Choroid plexus epithelial cell (primary cell): Measurements from ENCODE around the gene MAP3K14.

ENCODE experiments used
- DNase-seq: peaks from one replicate; pipeline ENCODE4 v3.0.0-alpha.2; 2010; ENCODE audit warnings: low read depth
- H3K4me3 ChIP-seq: 2 replicates; pipeline ENCODE4 v1.5.1; 2011; ENCODE audit warnings: low read depth, mild to moderate bottlenecking, control low read depth, low read length, moderate library complexity
- CTCF ChIP-seq: conservative IDR thresholded peaks from 2 replicates; pipeline ENCODE4 v1.5.1; 2011; ENCODE audit warnings: low read depth, mild to moderate bottlenecking, control low read depth, inconsistent platforms, low read length, moderate library complexity

MAP3K14 gene

DNA sequence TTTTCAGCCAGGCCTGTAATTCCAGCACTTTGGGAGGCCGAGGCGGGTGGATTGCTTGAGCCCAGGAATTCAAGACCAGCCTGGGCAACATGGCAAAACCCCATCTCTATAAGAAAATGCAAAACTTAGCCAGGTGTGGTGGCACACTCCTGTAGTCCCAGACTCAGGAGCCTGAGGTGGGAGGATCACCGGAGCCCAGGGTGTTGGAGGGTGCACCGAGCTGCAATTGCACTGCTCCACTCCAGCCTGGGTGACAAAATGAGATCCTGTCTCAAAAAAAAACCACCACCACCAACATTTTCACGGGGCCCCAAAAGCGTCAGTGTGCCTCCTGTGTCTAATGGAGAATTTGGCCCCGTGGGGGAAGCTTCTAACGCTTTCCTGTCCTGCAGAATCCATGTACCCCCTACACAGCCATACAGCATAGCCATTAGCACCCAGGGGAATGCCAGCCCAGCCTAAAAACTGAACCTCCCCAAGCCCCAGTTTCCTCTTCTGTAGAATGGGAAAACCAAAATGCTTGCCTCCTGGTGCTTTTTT is 22.2 kb upstream of the MAP3K14 start:
- TF ChIP-seq CTCF: no peak

DNA sequence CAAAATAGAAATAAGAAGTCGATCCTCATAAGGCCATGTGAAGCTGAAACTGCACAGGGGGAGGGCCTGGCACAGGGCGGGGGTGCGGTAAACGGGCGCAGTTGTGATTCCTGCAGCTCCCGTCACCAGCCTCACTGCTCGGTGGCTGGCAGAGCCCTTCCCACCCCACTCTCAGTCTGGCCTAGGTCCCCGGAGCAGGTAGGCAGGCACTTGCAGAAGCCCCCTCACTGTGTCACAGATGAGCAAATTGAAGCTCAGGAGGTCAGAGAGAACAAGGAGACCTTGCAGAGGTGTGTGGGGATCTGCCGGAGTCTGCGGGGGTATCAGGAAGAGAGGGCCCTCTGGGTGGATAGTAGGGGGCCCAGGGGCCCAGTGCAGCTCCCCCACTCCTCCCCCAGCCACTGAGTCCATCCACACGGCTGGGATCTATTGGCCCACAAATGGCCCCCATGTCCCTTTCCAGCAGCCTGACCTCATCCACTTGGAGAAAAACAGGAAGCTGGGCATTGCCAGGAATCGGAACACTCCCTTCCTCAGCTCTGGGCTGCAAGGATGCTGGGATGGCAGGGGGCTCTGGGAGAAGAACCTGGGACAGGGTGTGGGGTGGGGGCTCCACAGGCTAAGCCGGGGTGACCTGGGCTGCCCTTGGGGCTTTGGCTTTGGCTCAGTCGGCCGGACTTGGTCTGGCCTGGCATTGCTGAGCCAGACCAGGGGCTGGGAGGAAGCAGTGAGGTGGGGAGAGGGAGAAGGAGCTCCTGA is 21.4 kb upstream of the MAP3K14 start:
- no peak for DNase-seq
- no peak for TF ChIP-seq CTCF
- no peak overlapping the region for H3K4me3 ChIP-seq

More for the DNA sequence above, 22.2 kb upstream of the MAP3K14 start:
- DNase-seq: no peak
- H3K4me3 ChIP-seq: no peak overlapping the region

DNA sequence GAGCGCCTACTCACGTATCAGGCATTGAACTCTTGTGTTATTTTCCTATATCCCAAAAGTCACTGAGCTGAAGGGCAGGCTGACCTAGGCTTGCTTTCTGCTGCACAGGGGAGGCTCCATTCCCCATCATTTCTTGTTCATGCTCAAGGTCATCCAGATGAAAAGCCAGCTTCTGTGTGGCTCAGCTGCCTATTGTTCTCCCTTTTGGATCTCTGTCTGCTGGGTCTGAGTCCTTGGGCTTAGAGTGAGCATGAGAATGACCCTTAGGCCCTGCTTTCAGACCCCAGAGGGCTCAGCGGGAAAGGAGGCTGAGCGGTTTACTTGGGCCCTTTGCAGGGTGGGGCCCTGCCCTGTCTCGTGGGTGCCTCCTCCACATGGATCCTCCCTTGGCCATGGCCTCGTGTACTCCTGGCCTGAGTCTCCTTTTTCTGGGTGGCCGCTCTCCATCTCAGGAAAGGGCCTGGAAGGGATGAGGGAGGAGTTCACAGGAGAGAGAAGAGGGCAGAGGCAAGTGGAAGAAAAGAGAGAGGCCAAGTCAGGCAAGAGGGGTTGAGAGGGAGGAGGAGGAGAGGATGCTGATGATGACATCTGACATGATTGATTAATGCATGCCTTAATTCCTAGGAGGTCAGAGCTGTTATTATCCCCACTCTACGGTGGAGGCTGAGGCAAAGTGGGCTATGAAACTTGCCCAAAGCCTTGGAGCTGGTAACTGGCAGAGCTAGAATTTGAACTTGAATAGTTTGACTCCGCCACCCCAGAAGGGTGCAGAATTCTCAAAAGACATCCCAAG is 19.8 kb upstream of the MAP3K14 start:
- H3K4me3 ChIP-seq: no peak overlapping the region
- DNase-seq: no peak
- TF ChIP-seq CTCF: no peak

DNA sequence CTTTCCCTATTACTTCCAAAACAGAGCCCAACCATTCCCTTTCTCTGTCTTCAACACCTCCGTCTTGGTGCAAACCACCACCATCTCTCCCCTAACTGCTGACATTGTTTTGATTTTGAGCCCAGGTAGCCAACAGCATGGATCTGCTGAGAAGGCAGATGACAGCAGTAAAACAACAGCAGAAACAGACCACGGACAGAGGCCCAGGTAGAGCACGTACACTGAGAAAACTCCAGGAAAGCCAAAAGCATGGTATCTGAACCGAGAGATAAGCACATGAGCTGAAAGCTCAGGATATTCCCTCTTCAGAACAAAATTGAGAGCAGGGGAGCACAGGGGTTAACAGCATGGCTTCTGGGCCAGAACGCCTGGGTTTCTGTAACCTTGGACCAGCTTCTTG is 18.9 kb upstream of the MAP3K14 start:
- no peak for DNase-seq
- TF ChIP-seq CTCF: no peak
- no peak overlapping the region for H3K4me3 ChIP-seq

DNA sequence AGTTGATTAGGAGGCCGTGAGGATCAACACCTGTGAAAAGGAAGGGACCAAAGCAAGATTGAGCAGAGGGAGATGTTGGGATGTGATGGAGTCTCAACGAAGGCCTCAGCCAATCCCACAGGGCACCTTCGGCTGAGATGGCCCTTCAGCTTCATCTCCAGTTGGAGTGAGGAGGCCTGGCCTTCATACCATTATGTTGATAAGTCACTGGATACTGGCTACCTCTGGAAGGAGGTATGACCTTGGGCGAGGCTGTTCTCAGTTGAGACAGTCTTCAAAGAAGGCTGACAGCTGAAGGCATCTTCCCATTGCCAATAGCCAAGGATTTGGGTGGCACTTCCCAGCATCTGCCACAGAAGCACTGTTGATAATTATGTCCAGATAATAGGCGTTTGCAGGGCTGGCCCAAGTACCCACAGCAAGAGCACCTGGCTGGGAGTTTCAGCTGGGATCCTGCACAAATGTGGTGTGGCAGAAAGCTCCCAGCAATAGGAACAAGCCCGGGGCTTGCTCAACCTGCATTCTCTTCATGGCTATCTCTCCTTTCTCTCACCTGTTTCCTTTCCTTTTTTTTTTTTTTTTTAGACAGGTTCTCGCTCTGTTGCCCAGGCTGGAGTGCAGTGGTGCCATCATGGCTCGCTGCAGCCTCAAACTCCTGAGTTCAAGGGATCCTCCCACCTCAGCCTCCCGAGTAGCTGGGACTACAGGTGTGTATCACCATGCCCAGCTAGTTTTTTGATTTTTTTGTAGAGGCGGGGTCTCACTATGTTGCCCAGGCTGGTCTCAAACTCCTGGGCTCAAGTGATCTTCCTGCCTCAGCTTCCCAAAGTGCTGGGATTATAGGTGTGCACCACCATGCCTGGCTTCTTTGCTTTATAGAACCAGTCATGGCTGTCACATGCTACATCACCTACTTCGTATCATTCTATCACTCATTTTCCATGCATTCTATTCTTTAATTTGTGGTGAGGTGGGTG is 18.2 kb upstream of the MAP3K14 start:
- DNase-seq: no peak
- no peak for TF ChIP-seq CTCF
- H3K4me3 ChIP-seq: no peak overlapping the region

DNA sequence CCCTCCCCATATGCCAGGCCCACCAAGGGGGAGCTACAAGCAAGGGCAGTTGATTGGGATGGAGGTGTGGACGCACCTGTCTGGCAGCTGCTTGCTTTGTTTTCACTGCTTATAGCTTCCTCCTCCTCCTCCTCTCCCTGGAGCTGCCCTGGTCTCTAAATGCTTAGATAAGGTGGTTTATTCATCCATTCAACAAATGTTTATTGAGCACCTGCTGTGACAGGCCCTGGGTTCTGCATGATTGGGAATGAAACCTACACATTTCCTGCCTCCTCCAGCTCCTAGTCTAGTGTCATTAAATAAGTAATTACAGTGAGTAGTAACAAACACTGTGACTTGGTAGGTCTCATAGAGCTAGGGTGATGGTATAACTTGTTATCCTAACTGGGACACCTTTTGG is 17.4 kb upstream of the MAP3K14 start:
- no peak for DNase-seq
- H3K4me3 ChIP-seq: no peak overlapping the region
- TF ChIP-seq CTCF: no peak
